ENCODE data around the gene ATP2B3.

DNA sequence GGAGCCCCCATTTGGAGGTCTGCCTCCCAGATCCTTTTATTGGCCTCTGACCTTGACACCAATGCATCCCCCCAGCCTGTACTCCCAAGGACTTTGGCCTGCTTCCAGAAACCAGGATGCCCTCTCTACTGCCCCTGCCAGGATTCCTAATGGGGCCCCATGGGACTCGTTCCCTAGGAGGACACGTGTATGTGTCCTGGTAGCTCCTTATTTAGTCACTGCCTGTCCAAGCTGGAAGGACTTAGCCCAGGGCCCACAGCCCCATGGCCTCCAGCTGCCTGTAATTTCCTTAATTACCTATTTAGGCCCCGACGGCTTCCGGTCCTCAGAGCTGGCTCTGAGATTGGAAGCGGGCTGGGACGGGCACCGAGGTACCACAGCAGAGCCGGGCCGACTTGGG lies 9.4 kb downstream of the ATP2B3 start:
- TF ChIP-seq, protein P1, sequence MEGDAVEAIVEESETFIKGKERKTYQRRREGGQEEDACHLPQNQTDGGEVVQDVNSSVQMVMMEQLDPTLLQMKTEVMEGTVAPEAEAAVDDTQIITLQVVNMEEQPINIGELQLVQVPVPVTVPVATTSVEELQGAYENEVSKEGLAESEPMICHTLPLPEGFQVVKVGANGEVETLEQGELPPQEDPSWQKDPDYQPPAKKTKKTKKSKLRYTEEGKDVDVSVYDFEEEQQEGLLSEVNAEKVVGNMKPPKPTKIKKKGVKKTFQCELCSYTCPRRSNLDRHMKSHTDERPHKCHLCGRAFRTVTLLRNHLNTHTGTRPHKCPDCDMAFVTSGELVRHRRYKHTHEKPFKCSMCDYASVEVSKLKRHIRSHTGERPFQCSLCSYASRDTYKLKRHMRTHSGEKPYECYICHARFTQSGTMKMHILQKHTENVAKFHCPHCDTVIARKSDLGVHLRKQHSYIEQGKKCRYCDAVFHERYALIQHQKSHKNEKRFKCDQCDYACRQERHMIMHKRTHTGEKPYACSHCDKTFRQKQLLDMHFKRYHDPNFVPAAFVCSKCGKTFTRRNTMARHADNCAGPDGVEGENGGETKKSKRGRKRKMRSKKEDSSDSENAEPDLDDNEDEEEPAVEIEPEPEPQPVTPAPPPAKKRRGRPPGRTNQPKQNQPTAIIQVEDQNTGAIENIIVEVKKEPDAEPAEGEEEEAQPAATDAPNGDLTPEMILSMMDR (IDR thresholded peaks at IDR 0.05): no peak
- TF ChIP-seq POLR2AphosphoS5 (IDR thresholded peaks at IDR 0.05; ENCODE audit: low read depth, low read length): no peak
- no peak for TF ChIP-seq SIN3A (IDR thresholded peaks at IDR 0.05; ENCODE audit: borderline replicate concordance, insufficient read depth, low read depth, low read length)
- no peak for TF ChIP-seq REST (IDR thresholded peaks at IDR 0.05; ENCODE audit: insufficient read depth in 1 of 2, low read depth in 2 of 2, low read length in 1 of 2)
- no peak for TF ChIP-seq TCF7L2 (IDR thresholded peaks at IDR 0.05; ENCODE audit: low read depth, low read length)

Data from Panc1 (cell line).